ENCODE results near the gene MGAT4C. TPM values are rescaled to one million over a fixed set of nuclear protein-coding genes. Genes with fewer than 3 reads are reported as not detected.

MGAT4C gene
- total RNA-seq, 3 donors from 2014 or later: 0.17 to 0.73 (median 0.35) TPM

DNA sequence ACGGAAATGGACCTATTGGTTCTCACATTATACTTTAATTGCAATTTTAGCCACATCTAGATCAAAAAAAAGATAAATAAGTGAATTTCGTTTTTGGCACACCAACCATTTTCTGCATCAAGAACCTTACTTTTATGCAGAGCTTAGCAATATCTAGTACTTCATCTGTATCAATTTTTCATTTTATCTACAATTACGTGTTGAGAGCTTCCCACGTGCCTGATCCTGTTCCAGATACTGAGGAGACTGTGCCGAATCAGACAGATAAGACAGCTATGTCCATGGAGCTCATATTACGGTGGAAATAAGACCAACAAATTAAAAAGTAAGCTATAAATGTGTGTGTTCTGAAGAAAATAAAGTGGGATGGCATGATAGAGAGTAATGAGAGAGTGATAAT lies 101.6 kb downstream of the MGAT4C start:
- H3K4me3 ChIP-seq: no peak overlapping the region
- TF ChIP-seq CTCF (IDR thresholded peaks at IDR 0.05): no peak
- DNase-seq: no peak
- no peaks in the 10 kb centered on the region for H3K4me1 ChIP-seq (ENCODE audit: low read depth)
- intact Hi-C loops (cut with DNase I, micrococcal nuclease): no loop called here
- no peaks in the 10 kb centered on the region for H3K36me3 ChIP-seq (ENCODE audit: low read depth)
- H3K9me3 ChIP-seq: no peaks in the 10 kb centered on the region
- no peak for ATAC-seq

DNA sequence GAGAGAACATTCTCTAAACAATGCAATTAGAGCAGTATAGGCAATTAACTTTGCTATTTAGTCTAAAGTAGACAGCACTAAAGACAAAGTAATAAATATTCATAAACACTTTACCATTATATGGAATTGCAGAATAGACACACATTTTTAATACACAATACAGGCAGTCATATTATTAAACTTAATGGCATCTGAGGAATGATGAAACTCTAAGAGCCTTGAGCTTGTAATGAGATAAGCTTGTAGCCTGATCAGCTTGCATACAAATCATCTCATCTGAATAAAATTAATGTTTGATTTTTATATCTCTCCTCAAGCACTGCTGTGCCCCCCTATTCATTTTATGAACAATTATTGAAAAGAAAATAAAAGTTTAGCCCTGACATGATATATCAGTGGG lies 107.6 kb downstream of the MGAT4C start:
- DNase-seq (no peak), ATAC-seq (no peak)
- Histone ChIP-seq H3K4me3 (no peak overlapping the region), H3K9me3 (no peaks in the 10 kb centered on the region), H3K36me3 (ENCODE audit: low read depth) (no peaks in the 10 kb centered on the region), H3K4me1 (ENCODE audit: low read depth) (no peaks in the 10 kb centered on the region)
- intact Hi-C loops (cut with DNase I, micrococcal nuclease): no loop called here
- no peak for TF ChIP-seq CTCF (IDR thresholded peaks at IDR 0.05)

- no peak overlapping the region for H3K4me3 ChIP-seq
- DNase-seq (no peak), ATAC-seq (no peak)
- no peaks in the 10 kb centered on the region for H3K4me1 ChIP-seq (ENCODE audit: low read depth)
- intact Hi-C loops (cut with DNase I, micrococcal nuclease): no loop called here
- no peaks in the 10 kb centered on the region for H3K36me3 ChIP-seq (ENCODE audit: low read depth)
- no peaks in the 10 kb centered on the region for H3K9me3 ChIP-seq
- no peak for TF ChIP-seq CTCF (IDR thresholded peaks at IDR 0.05)
Measured at GRCh38 chr12:86148071-86148470, 108.1 kb downstream of the MGAT4C start.

DNA sequence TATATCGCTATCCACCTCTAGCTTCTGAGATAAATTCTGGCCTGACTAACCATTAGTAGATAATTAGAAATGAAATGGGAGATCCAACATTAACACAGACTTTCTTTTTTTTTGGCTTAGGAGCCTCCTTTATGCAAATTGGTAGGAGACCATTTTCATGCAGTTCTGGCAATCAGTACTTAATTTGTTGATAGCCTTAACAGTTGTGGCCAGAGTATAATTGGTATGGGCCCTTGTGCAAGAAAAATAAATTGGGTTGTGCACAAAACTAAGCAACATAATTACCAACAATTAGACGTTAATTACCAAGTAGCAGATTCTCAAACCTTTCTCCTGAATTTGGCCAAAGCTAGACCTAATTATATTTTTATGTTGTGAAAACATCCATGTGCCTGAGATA lies 111.0 kb downstream of the MGAT4C start:
- Histone ChIP-seq H3K9me3 (no peaks in the 10 kb centered on the region), H3K4me3 (no peak overlapping the region), H3K4me1 (ENCODE audit: low read depth) (no peaks in the 10 kb centered on the region), H3K36me3 (ENCODE audit: low read depth) (no peaks in the 10 kb centered on the region)
- TF ChIP-seq CTCF (IDR thresholded peaks at IDR 0.05): no peak
- intact Hi-C loops (cut with DNase I, micrococcal nuclease): no loop called here
- DNase-seq (no peak), ATAC-seq (no peak)

DNA sequence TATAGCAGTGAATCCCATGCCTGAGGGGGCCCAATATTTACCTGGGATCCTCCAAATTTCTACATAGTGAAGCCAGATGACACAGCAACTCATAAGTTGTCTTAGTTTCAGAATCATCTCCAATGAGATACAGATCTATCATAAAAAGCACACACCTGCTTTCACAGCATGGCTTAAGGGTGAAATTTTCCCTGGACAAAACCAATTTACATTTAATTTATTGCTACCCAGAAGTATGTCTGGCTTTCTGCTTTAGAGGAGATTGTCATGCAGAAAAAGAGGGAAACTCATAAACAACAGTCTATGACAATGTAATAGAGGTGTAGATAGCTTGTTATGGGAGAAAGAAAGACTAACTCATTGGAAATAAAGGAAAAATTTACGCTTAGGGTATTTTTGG lies 113.0 kb downstream of the MGAT4C start:
- Histone ChIP-seq H3K4me3 (no peak overlapping the region), H3K36me3 (ENCODE audit: low read depth) (no peaks in the 10 kb centered on the region), H3K9me3 (no peaks in the 10 kb centered on the region), H3K4me1 (ENCODE audit: low read depth) (no peaks in the 10 kb centered on the region)
- DNase-seq (no peak), ATAC-seq (no peak)
- TF ChIP-seq CTCF (IDR thresholded peaks at IDR 0.05): no peak
- intact Hi-C loops (cut with DNase I, micrococcal nuclease): no loop called here

- Histone ChIP-seq H3K4me1 (ENCODE audit: low read depth) (no peaks in the 10 kb centered on the region), H3K4me3 (no peak overlapping the region), H3K36me3 (ENCODE audit: low read depth) (no peaks in the 10 kb centered on the region), H3K9me3 (no peaks in the 10 kb centered on the region)
- DNase-seq: no peak
- no peak for ATAC-seq
- intact Hi-C loops (cut with DNase I, micrococcal nuclease): no loop called here
- TF ChIP-seq CTCF (IDR thresholded peaks at IDR 0.05): no peak
Measured at GRCh38 chr12:86139671-86140070, 116.5 kb downstream of the MGAT4C start.
